HepG2 (cell line): ENCODE data around the gene ZNF556. TPM values are rescaled to one million over a fixed set of nuclear protein-coding genes. Genes with fewer than 3 reads are reported as not detected.
A peak's percentile ranks its signal among the peaks of the same experiment; 100 is the strongest.

Source experiments
- ELF1 ChIP-seq: sonication (generic); formaldehyde crosslinking; IDR thresholded peaks from 2 replicates; pipeline ENCODE4 v1.4.0; 2020; ENCODE audit warnings: missing genetic modification reagents
- HMGA1 ChIP-seq: sonication (generic); formaldehyde crosslinking; conservative IDR thresholded peaks from 2 replicates; pipeline ENCODE4 v1.4.0; 2020; ENCODE audit warnings: missing genetic modification reagents
- HNRNPK ChIP-seq: fragments of 200-400 bp; formaldehyde crosslinking; IDR thresholded peaks from 2 replicates; pipeline ENCODE4 v1.6.1; 2018; ENCODE audit warnings: low read length, low read depth, moderate library complexity, mild to moderate bottlenecking; ENCODE audit not compliant: poor library complexity, severe bottlenecking
- HOXD1 ChIP-seq: sonication (generic); formaldehyde crosslinking; IDR thresholded peaks from 2 replicates; pipeline ENCODE4 v1.5.0; 2020; ENCODE audit warnings: missing genetic modification reagents
- NAIF1 ChIP-seq: sonication (generic); formaldehyde crosslinking; IDR thresholded peaks from 2 replicates; pipeline ENCODE4 v1.5.0; 2020; ENCODE audit warnings: mild to moderate bottlenecking, missing genetic modification reagents, borderline replicate concordance
- RORA ChIP-seq: sonication (generic); formaldehyde crosslinking; IDR thresholded peaks from 2 replicates; pipeline ENCODE4 v1.5.0; 2020; ENCODE audit warnings: mild to moderate bottlenecking, missing genetic modification reagents, moderate library complexity
- SRSF1 ChIP-seq: fragments of 200-400 bp; formaldehyde crosslinking; optimal IDR thresholded peaks from 2 replicates; pipeline ENCODE3; 2017; ENCODE audit warnings: mild to moderate bottlenecking, low read depth, low read length, moderate library complexity
- TBX3 ChIP-seq: fragments of 450-650 bp; IDR thresholded peaks from 2 replicates; pipeline ENCODE4 v1.6.1; 2017; ENCODE audit warnings: antibody characterized with exemption, mild to moderate bottlenecking, inconsistent platforms, borderline replicate concordance
- XBP1 ChIP-seq: sonication (generic); formaldehyde crosslinking; IDR thresholded peaks from 2 replicates; pipeline ENCODE4 v1.5.0; 2020; ENCODE audit warnings: missing genetic modification reagents
- ZNF260 ChIP-seq: sonication (generic); formaldehyde crosslinking; IDR thresholded peaks from 2 replicates; pipeline ENCODE4 v1.4.0; 2020; ENCODE audit warnings: missing genetic modification reagents, low read depth, mild to moderate bottlenecking, borderline replicate concordance
- ZNF446 ChIP-seq: sonication (generic); formaldehyde crosslinking; IDR thresholded peaks from 2 replicates; pipeline ENCODE4 v1.5.0; 2020; ENCODE audit warnings: mild to moderate bottlenecking, missing genetic modification reagents
- ZNF501 ChIP-seq: sonication (generic); formaldehyde crosslinking; IDR thresholded peaks from 2 replicates; pipeline ENCODE4 v1.5.1; 2020; ENCODE audit warnings: mild to moderate bottlenecking, moderate library complexity, missing genetic modification reagents
- ZNF776 ChIP-seq: sonication (generic); formaldehyde crosslinking; IDR thresholded peaks from 2 replicates; pipeline ENCODE4 v1.4.0; 2020; ENCODE audit warnings: mild to moderate bottlenecking, missing genetic modification reagents
- ZNF841 ChIP-seq: sonication (generic); formaldehyde crosslinking; IDR thresholded peaks from 2 replicates; pipeline ENCODE4 v1.8.1; 2023; ENCODE audit warnings: missing genetic modification reagents, borderline replicate concordance
- polyA plus RNA-seq, 8 experiments: library from polyadenylated mRNA; depleted of rRNA in 3 of 8; stranded (reverse) in 7 of 8; unstranded in 1 of 8; fragments of >200 nt; fragmentation: Illumina TruSeq in 4 of 8; extraction: Trizol in 4 of 8; gene quantifications; 2 replicates each; pipeline versions ENCODE4 v1.2.1 to v1.2.3, GENCODE V29; 2011 to 2016; ENCODE audit warnings: low read depth in 4 of 8, missing spikeins in 1 of 8, mixed read lengths in 1 of 8; ENCODE audit not compliant: insufficient read depth in 1 of 8
- total RNA-seq, 5 experiments: library from RNA; depleted of rRNA; stranded (reverse); fragments of >200 nt; fragmentation: Illumina TruSeq; extraction: Trizol; gene quantifications; 2 replicates each; pipeline ENCODE4 v1.2.3, GENCODE V29; 2016; ENCODE audit warnings: low read depth in 1 of 5
- TF ChIP-seq, protein P1 (sequence below): sonication (generic); formaldehyde crosslinking; IDR thresholded peaks from 2 replicates; pipeline ENCODE4 v1.5.0; 2020; ENCODE audit warnings: missing genetic modification reagents
- TF ChIP-seq, protein P2 (sequence below), 2 experiments: IDR thresholded peaks; 2 replicates each; pipeline ENCODE4 v1.6.1; 2011 to 2012; ENCODE audit warnings: low read length in 2 of 2, borderline replicate concordance in 1 of 2, low read depth in 1 of 2, mild to moderate bottlenecking in 1 of 2, moderate library complexity in 1 of 2
- TF ChIP-seq, protein P3 (sequence below): sonication (generic); formaldehyde crosslinking; IDR thresholded peaks from 2 replicates; pipeline ENCODE4 v1.5.0; 2020; ENCODE audit warnings: missing genetic modification reagents
- TF ChIP-seq, protein P4 (sequence below): sonication (generic); formaldehyde crosslinking; IDR thresholded peaks from 2 replicates; pipeline ENCODE4 v1.5.0; 2020; ENCODE audit warnings: missing genetic modification reagents
- TF ChIP-seq, protein P5 (sequence below): sonication (generic); formaldehyde crosslinking; IDR thresholded peaks from 2 replicates; pipeline ENCODE4 v1.8.0; 2022; ENCODE audit warnings: mild to moderate bottlenecking, missing genetic modification reagents; ENCODE audit not compliant: insufficient replicate concordance

Gene ZNF556
- total and polyA plus RNA-seq, 2 of the 13 experiments (the other 11 are each of a cell fraction or from before 2014, with no cell fraction given): 4.2 to 28.6 TPM

DNA sequence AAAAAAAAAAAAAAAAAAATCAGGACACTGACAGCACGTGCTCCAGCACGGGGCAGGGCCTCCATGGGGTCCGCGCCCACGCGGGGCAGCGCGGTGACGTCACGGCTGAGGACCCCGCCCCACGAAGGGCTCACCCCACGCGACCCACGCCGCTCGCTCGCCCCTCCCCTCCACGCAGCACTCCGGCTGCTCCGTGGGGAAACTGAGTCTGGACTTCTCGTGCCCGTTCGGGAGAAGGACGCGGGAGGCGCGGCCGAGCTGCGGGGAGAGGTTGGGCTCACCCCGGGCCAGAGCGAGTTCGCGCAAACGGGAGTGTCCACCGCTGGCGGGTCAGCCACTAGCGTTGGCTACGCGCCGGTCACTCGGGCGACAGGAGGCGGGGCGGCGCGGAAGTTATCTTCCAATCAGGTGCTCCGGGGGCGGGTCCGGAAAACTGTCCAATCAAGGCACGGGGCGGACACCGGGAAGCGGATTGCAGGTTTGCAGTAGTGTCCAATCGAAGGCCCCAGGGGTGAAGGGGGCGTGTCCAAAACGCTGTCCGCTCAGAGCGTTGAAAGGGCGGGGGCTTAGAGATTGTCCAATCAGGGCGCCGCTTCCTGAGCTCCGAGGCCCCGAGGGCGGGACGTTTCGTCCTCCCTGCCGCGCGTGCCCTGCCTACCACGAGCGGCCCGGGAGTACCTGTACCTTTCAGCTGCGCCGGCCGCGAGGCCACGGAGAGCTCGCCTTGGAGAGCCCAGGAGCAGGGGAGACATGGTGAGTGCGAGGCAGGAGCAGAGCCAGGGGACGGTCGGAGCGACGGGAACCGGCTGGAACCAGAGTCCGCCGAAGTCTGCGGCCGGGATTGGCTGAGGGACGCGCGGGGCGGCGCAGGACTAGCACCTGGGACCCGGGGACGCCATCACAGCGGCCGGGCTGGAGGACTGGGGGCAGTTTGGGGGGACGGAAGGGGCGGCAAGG, 33.4 kb downstream of the ZNF556 start, which contains the start of gene ZNF57 (continued):
- TF ChIP-seq, protein P1, sequence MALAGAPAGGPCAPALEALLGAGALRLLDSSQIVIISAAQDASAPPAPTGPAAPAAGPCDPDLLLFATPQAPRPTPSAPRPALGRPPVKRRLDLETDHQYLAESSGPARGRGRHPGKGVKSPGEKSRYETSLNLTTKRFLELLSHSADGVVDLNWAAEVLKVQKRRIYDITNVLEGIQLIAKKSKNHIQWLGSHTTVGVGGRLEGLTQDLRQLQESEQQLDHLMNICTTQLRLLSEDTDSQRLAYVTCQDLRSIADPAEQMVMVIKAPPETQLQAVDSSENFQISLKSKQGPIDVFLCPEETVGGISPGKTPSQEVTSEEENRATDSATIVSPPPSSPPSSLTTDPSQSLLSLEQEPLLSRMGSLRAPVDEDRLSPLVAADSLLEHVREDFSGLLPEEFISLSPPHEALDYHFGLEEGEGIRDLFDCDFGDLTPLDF (CRISPR knock-in tag): peak; percentile 43
- TF ChIP-seq TBX3 (no peak), ZNF841 (CRISPR knock-in tag) (no peak), SRSF1 (no peak), XBP1 (CRISPR knock-in tag) (no peak), HOXD1 (CRISPR knock-in tag) (no peak), HNRNPK (peak; percentile 85), ZNF776 (CRISPR knock-in tag) (no peak), ZNF501 (peak; percentile 69), NAIF1 (no peak), RORA (CRISPR knock-in tag) (no peak), HMGA1 (CRISPR knock-in tag) (no peak), ZNF260 (CRISPR knock-in tag) (no peak), ZNF446 (CRISPR knock-in tag) (no peak), ELF1 (CRISPR knock-in tag) (peak; percentile 85)
- TF ChIP-seq, protein P2, sequence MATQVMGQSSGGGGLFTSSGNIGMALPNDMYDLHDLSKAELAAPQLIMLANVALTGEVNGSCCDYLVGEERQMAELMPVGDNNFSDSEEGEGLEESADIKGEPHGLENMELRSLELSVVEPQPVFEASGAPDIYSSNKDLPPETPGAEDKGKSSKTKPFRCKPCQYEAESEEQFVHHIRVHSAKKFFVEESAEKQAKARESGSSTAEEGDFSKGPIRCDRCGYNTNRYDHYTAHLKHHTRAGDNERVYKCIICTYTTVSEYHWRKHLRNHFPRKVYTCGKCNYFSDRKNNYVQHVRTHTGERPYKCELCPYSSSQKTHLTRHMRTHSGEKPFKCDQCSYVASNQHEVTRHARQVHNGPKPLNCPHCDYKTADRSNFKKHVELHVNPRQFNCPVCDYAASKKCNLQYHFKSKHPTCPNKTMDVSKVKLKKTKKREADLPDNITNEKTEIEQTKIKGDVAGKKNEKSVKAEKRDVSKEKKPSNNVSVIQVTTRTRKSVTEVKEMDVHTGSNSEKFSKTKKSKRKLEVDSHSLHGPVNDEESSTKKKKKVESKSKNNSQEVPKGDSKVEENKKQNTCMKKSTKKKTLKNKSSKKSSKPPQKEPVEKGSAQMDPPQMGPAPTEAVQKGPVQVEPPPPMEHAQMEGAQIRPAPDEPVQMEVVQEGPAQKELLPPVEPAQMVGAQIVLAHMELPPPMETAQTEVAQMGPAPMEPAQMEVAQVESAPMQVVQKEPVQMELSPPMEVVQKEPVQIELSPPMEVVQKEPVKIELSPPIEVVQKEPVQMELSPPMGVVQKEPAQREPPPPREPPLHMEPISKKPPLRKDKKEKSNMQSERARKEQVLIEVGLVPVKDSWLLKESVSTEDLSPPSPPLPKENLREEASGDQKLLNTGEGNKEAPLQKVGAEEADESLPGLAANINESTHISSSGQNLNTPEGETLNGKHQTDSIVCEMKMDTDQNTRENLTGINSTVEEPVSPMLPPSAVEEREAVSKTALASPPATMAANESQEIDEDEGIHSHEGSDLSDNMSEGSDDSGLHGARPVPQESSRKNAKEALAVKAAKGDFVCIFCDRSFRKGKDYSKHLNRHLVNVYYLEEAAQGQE (IDR thresholded peaks at IDR 0.05; ENCODE audit: borderline replicate concordance in 1 of 2, low read depth in 1 of 2, low read length in 2 of 2): no peak
- TF ChIP-seq, protein P3, sequence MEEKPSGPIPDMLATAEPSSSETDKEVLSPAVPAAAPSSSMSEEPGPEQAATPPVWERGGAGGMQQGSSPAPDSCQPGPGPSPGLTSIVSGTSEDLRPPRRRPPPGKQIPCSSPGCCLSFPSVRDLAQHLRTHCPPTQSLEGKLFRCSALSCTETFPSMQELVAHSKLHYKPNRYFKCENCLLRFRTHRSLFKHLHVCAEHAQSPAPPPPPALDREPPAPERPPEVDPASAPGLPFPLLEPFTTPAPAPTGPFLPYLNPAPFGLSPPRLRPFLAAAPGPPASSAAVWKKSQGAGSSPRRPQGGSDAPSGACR (CRISPR knock-in tag): 0 out of 2 replicates have a peak, but pooled peaks have one; percentile 67
- TF ChIP-seq, protein P4, sequence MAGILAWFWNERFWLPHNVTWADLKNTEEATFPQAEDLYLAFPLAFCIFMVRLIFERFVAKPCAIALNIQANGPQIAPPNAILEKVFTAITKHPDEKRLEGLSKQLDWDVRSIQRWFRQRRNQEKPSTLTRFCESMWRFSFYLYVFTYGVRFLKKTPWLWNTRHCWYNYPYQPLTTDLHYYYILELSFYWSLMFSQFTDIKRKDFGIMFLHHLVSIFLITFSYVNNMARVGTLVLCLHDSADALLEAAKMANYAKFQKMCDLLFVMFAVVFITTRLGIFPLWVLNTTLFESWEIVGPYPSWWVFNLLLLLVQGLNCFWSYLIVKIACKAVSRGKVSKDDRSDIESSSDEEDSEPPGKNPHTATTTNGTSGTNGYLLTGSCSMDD: no peak
- TF ChIP-seq, protein P5, sequence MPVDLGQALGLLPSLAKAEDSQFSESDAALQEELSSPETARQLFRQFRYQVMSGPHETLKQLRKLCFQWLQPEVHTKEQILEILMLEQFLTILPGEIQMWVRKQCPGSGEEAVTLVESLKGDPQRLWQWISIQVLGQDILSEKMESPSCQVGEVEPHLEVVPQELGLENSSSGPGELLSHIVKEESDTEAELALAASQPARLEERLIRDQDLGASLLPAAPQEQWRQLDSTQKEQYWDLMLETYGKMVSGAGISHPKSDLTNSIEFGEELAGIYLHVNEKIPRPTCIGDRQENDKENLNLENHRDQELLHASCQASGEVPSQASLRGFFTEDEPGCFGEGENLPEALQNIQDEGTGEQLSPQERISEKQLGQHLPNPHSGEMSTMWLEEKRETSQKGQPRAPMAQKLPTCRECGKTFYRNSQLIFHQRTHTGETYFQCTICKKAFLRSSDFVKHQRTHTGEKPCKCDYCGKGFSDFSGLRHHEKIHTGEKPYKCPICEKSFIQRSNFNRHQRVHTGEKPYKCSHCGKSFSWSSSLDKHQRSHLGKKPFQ: no peak
